Effector memory CD8-positive, alpha-beta T cell (primary cell): ENCODE results near the gene ALG12.

Experiments
- ATAC-seq: fragments of 150-1000 bp; cut with Tn5 transposase; replicated peaks from 2 replicates; pipeline ENCODE4 v1.10.0; 2021; ENCODE audit warnings: mild to moderate bottlenecking, moderate library complexity
- DNase-seq, 3 experiments: peaks; one replicate each; pipeline ENCODE4 v3.0.0; 2021
- H3K27ac Mint-ChIP-seq, 2 donors: one replicate each; pipeline ENCODE4 v1.8.0; 2022; ENCODE audit warnings: mild to moderate bottlenecking in 2 of 2, mixed read lengths in 2 of 2, moderate library complexity in 2 of 2
- H3K27me3 Mint-ChIP-seq, 2 donors: one replicate each; pipeline ENCODE4 v1.8.0; 2022; ENCODE audit warnings: mixed read lengths in 2 of 2
- H3K36me3 Mint-ChIP-seq: one replicate; pipeline ENCODE4 v1.8.0; 2022; ENCODE audit warnings: mild to moderate bottlenecking, moderate library complexity, mixed read lengths; ENCODE audit not compliant: insufficient read depth
- H3K4me1 Mint-ChIP-seq, 2 donors: one replicate each; pipeline ENCODE4 v1.8.0; 2022; ENCODE audit warnings: low read depth in 2 of 2, mixed read lengths in 2 of 2
- H3K4me3 Mint-ChIP-seq, 2 donors: one replicate each; pipeline ENCODE4 v1.8.0; 2022; ENCODE audit warnings: mild to moderate bottlenecking in 2 of 2, mixed read lengths in 2 of 2, moderate library complexity in 2 of 2
- H3K9me3 Mint-ChIP-seq, 2 donors: one replicate each; pipeline ENCODE4 v1.8.0; 2022; ENCODE audit warnings: mixed read lengths in 2 of 2

The ALG12 gene

DNA sequence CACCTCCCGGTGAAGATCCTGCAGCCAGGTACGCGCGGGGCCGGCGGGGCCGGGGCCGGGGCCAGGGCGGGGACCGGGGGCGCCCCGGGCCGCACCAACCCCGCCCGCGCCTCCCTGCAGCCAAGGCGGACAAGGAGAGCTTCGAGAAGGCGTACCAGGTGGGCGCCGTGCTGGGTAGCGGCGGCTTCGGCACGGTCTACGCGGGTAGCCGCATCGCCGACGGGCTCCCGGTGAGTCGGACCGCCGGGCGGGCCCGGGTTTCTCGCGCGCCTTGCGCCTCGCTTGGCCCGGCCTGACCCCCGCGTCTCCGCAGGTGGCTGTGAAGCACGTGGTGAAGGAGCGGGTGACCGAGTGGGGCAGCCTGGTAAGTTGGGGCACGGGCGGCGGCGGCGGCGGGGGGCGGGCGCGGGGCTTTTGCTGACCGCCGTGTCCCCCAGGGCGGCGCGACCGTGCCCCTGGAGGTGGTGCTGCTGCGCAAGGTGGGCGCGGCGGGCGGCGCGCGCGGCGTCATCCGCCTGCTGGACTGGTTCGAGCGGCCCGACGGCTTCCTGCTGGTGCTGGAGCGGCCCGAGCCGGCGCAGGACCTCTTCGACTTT is 42.9 kb upstream of the ALG12 start:
- Mint-ChIP-seq H3K4me1 (peaks cover 16 to 19% of the 10 kb centered on the region in 2 donors), H3K27me3 (no peaks in the 10 kb centered on the region), H3K4me3 (peak overlapping the region; percentile 88 to 95), H3K36me3 (peaks cover 79% of the 10 kb centered on the region), H3K9me3 (no peaks in the 10 kb centered on the region), H3K27ac (peak overlapping the region; percentile 96 to 98)
- peak in 2 of 3 experiments; percentile 37 to 42 for DNase-seq
- ATAC-seq, result no peak

DNA sequence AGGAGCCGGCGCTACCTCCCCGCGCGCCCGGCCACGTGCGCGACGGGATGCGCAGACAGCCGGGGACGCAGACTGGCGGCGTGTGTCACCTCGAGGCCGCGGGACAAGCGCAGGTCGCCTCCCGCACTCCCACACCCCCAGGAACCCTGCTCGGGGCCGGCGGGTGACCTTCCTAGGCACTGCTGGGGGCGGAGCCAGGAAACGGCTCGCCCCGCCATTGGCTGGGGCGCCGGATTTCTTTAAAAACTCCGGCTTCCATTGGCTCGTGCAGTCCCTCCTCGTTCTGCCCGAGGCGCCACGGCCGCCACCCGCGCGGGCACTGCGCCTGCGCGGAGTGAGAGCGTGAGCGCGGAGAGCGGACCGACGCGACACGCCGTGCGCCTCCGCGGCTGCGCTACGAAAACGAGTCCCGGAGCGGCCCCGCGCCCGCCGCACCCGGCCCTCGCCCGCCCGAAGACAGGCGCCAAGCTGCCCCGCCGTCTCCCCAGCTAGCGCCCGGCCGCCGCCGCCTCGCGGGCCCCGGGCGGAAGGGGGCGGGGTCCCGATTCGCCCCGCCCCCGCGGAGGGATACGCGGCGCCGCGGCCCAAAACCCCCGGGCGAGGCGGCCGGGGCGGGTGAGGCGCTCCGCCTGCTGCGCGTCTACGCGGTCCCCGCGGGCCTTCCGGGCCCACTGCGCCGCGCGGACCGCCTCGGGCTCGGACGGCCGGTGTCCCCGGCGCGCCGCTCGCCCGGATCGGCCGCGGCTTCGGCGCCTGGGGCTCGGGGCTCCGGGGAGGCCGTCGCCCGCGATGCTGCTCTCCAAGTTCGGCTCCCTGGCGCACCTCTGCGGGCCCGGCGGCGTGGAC is 42.1 kb upstream of the ALG12 start, which contains the start of gene PIM3:
TSS of gene PIM3 (plus strand) at position 614 of the 846 bp plus-strand sequence. CDS start at position 790, 176 bp downstream.
- H3K27ac Mint-ChIP-seq, result peak within 1 kb of the TSS; percentile 96 to 98
- H3K36me3 Mint-ChIP-seq, result peaks cover 72% of the 10 kb centered on the region
- DNase-seq (peak; percentile 81 to 84 (median 82)), ATAC-seq (peak; percentile 61)
- H3K4me3 Mint-ChIP-seq, result peak within 1 kb of the TSS; percentile 88 to 95
- H3K9me3 Mint-ChIP-seq, result no peaks in the 10 kb centered on the region
- H3K4me1 Mint-ChIP-seq, result peaks cover 16 to 19% of the 10 kb centered on the region in 2 donors
- no peaks in the 10 kb centered on the region for H3K27me3 Mint-ChIP-seq

DNA sequence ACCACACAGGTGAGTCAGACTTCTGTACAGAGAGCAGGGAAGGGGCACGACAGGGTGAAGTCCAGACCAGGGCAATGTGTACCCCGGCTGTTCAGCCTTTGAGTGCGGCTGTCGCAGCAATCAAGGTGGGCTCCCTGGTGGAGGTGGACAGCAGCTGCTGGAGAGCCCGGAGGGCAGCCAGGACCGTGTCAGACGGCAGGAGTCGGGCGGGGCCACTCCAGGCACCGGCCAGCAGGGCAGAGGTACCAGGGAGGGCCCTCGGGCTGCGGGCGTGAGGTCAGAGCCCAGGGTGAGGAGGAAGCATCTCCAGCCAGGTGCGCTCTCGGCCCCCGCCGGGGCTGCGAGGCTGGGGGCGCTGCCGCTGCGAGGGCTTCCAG is 41.5 kb upstream of the ALG12 start:
- no peak for ATAC-seq
- H3K9me3 Mint-ChIP-seq, result no peaks in the 10 kb centered on the region
- DNase-seq, result no peak
- H3K4me3 Mint-ChIP-seq, result peak overlapping the region; percentile 74 to 81
- peaks cover 66% of the 10 kb centered on the region for H3K36me3 Mint-ChIP-seq
- peaks cover 16 to 19% of the 10 kb centered on the region in 2 donors for H3K4me1 Mint-ChIP-seq
- H3K27me3 Mint-ChIP-seq, result no peaks in the 10 kb centered on the region
- peak overlapping the region in 1 of 2 donors; percentile 81 for H3K27ac Mint-ChIP-seq

DNA sequence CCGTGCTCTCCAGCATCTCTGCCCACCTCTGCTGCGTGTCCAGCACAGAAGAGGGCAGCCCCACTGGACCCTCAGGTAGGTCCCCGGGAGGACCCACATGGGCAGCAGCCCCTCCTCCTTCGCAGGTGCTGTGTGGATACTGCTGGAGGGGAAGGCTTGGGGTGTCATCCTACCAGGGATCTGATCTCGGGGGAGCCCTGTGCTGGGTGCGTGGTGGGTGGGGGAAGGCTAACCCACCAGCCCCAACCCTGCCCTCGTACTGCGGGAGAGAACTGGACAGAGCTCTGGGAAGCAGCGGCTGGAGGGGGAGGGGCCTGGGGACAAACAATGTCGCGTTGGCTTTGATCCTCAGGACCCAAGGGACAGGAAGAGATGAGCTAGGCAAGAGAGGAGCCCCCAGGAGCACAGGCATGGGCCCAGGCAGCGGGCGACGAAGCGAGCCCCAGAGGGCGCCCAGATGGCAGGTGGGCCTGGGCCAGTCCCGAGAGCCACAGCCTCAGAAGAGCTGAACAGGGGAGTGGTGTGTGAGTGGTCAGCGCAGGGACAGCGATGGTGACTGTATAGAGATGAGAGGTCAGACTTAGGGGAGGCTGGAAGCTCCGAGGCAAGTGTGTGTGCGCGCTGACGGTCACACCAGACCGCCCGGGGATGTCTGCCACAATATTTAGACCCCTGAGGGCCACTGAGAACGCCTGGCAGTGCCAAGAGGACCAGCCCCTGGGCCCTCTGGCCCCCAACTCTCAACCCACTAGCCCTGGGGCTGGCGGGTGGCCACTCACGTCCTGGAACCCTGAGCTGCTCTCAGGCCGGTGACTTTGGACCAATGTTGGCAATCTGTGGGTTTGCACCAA is 40.9 kb upstream of the ALG12 start:
- Mint-ChIP-seq H3K36me3 (peaks cover 60% of the 10 kb centered on the region), H3K4me1 (peaks cover 14 to 18% of the 10 kb centered on the region in 2 donors), H3K27ac (peak overlapping the region; percentile 77 to 81), H3K9me3 (no peaks in the 10 kb centered on the region), H3K27me3 (no peaks in the 10 kb centered on the region), H3K4me3 (peak overlapping the region; percentile 74 to 81)
- DNase-seq (no peak), ATAC-seq (no peak)

DNA sequence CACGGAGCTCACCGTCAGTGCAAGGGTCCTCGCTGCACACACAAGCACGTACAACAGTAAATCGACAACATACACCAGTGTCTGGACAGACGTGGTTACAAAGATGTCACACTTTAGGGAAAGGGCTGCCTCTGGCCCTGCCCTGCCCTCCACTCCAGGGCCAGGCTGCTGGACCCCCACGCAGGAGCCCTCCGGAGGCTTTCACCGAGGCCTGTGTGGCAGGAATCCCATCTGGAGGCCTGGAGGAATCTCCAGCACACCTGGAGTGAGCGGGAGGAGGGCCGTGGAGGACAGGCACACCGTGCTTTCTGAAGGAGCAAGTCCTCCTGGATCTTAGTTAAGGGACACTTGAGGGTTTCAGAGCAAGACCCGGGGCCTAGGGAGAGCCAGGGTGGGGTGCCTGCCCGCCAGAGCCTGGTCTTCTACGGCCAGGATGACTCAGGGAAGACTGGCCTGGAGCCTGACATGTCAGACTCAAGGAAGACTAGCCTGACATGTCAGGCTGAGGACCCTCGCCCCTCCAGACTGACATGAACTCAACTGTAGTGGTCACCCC is 40.2 kb upstream of the ALG12 start:
- Mint-ChIP-seq H3K36me3 (peaks cover 53% of the 10 kb centered on the region), H3K27ac (peak overlapping the region; percentile 77 to 81), H3K27me3 (no peaks in the 10 kb centered on the region), H3K4me3 (peak overlapping the region; percentile 74 to 81), H3K9me3 (no peaks in the 10 kb centered on the region), H3K4me1 (peaks cover 7 to 11% of the 10 kb centered on the region in 2 donors)
- ATAC-seq, result no peak
- no peak for DNase-seq

DNA sequence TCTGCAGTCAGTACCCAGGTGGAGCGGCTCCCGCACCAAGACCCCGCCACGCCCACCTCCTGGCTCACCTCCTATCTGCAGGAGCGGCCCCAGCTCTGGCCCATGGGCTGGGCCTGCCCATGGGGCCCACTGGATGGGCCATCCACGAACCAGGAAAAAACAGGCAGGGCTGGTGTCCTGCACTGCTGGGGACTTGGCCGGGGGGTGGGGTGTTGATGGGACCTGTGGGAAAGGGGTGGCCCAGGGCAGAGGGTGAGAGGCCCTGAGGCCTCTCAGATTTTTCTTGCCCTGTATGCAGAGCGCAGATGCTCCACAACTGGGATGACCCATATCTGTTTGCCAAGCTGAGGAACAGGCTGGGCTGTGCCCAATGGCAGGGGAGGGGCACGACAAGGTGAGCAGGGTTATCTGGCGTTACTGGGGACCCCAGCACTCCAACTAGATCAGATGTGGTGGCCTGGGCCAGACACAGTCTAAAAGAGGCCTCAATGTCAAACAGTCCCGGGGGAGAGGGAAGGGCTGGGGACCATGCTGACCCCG is 39.7 kb upstream of the ALG12 start:
- peak overlapping the region; percentile 44 to 59 for H3K27ac Mint-ChIP-seq
- H3K9me3 Mint-ChIP-seq, result no peaks in the 10 kb centered on the region
- H3K36me3 Mint-ChIP-seq, result peaks cover 47% of the 10 kb centered on the region
- no peak for ATAC-seq
- DNase-seq, result no peak
- H3K4me3 Mint-ChIP-seq, result peak overlapping the region in 1 of 2 donors; percentile 81
- H3K27me3 Mint-ChIP-seq, result no peaks in the 10 kb centered on the region
- H3K4me1 Mint-ChIP-seq, result peaks cover 5 to 10% of the 10 kb centered on the region in 2 donors

DNA sequence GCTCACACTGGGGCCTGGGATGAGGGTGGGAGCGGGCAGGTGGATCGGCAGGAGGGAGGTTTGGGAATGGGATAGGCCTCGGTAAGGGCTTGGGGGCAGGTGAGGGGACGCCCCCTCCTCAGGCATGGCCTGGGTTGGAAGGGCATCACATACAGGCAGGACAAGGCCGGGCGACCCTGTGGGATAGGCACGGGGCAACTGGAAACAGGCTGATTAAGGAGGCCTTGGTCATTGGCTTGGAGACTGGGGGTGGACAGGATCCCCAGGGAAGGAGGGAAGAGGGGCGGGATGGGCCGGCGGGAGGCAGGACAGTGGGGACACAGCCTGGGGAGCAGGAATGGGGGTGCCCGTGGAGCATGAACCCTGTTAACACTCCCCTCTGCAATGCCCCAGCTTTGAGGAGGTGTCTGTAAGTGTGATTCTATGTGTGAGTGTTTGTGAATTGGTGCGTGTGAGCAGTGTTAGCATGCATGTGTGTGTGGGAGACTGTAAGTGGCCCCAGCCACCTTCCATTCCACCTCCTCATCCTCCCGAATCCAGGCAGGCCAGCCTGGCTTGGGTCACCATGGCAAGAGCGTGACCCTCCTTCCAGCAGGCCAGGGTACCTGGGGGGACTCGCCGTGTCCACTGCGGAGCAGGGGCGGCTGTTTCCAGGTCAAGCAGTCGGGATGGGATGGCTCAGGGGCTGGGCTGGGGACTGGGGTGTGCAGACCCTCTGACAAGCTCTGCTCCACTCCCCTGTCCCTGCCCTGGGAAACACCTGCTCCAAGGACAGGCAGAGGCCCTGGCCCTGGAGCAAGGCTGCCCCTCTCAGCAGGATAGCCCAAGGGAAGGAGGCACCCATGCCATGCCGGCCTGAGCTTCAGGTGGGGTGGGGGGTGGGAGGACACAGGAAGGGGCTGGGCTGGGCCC is 38.9 kb upstream of the ALG12 start:
- DNase-seq (no peak), ATAC-seq (no peak)
- no peaks in the 10 kb centered on the region for H3K27me3 Mint-ChIP-seq
- peaks cover 5 to 8% of the 10 kb centered on the region in 2 donors for H3K4me1 Mint-ChIP-seq
- peak overlapping the region in 1 of 2 donors; percentile 77 for H3K27ac Mint-ChIP-seq
- no peaks in the 10 kb centered on the region for H3K9me3 Mint-ChIP-seq
- H3K4me3 Mint-ChIP-seq, result no peak overlapping the region
- peaks cover 40% of the 10 kb centered on the region for H3K36me3 Mint-ChIP-seq

DNA sequence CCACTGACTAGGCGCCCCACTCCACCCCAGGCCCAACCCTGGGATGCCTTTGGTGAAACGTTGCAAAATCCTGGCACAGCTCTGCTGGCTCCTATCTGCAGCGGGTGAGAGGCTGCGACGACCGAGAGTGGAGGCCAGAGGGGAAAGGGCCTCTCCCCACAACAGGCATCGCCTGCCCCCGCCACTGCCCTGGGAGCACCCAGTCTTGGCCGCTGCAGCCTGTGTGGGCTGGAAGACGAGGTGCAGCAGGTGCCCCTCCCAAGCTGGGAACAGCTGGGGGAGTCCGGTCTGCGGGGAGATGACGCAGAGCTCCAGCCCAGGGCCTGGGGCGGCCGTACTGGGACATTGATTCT is 38.2 kb upstream of the ALG12 start:
- no peaks in the 10 kb centered on the region for H3K9me3 Mint-ChIP-seq
- no peaks in the 10 kb centered on the region for H3K27me3 Mint-ChIP-seq
- peaks cover 32% of the 10 kb centered on the region for H3K36me3 Mint-ChIP-seq
- DNase-seq (no peak), ATAC-seq (no peak)
- H3K4me1 Mint-ChIP-seq, result peaks cover 0 to 5% of the 10 kb centered on the region in 2 donors
- peak overlapping the region in 1 of 2 donors; percentile 77 for H3K27ac Mint-ChIP-seq
- no peak overlapping the region for H3K4me3 Mint-ChIP-seq

DNA sequence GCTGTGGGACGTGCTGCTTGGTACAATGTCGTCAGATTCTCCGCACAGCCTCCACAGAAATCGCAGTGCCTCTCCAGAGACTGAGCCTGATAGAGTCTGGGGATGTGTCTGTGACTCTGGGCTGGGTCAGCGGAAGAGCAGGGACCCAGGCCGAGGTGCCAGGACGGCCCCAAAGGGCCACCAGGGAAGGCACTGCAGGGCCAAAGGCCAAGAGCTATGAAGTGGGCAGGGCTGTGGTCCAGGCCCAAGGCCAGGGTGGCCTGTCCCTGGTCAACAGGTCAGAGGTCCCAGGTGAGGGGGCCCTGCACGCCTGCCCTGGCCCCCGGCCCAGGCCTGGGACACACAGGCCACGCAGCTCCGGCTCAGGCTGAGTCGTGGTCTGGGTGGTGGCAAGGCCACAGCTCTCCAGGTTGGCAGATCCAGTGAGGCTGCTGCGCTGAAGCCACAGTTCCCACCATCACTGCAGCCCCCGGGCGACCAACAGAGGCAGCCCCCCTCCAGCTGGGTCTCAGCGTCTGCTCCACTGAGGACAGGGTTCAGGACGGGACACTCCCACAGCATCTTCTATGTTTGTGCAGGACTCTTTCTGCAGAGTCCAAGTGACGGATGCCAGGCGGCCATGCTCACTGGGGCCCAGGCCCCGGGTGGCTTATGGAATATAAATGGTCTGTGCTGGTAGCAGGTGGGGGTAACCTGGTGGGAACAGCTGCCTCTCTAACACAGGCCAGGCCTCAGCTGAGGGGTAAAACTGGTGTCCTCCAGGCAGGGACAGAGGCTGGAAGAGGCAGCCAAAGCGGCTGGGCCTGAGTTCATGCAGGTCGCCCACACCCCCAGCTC is 37.6 kb upstream of the ALG12 start:
- no peak overlapping the region for H3K4me3 Mint-ChIP-seq
- H3K36me3 Mint-ChIP-seq, result peaks cover 27% of the 10 kb centered on the region
- H3K27ac Mint-ChIP-seq, result peak overlapping the region in 1 of 2 donors; percentile 77
- H3K4me1 Mint-ChIP-seq, result peaks cover 0 to 5% of the 10 kb centered on the region in 2 donors
- ATAC-seq (no peak), DNase-seq (no peak)
- no peaks in the 10 kb centered on the region for H3K9me3 Mint-ChIP-seq
- H3K27me3 Mint-ChIP-seq, result no peaks in the 10 kb centered on the region

DNA sequence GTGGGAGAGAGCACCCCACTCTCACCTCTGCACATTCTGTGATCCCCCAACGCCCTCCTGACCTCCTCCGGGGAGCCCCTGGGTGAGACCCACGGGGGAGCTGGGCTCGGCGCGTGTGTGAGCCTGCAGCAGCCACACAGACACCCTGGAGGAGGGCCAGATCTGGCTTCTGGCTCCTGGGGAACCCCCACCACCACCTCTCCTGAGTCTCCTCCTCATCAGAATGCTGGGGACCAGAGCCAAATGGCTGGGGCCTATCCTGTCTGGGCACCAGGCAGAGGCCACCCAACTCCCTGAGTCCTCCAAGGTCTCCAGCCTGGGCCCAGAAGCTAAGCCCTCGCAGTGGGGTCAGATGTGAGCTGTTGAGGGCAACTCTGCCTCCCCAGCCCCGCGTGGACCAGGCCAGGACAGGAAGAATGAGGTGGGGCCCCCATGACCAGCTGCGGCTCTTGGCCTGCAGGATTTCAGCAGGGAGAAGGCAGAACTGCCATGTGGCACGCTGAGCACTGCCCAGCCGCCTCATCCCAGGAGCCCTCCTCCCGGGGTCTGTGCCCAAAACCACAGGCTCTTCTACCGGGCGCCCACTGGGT is 36.8 kb upstream of the ALG12 start:
- H3K36me3 Mint-ChIP-seq, result peaks cover 24% of the 10 kb centered on the region
- H3K4me1 Mint-ChIP-seq, result peaks cover 0 to 5% of the 10 kb centered on the region in 2 donors
- H3K9me3 Mint-ChIP-seq, result no peaks in the 10 kb centered on the region
- no peak for ATAC-seq
- no peaks in the 10 kb centered on the region for H3K27me3 Mint-ChIP-seq
- no peak for DNase-seq
- H3K27ac Mint-ChIP-seq, result peak overlapping the region in 1 of 2 donors; percentile 12
- no peak overlapping the region for H3K4me3 Mint-ChIP-seq

DNA sequence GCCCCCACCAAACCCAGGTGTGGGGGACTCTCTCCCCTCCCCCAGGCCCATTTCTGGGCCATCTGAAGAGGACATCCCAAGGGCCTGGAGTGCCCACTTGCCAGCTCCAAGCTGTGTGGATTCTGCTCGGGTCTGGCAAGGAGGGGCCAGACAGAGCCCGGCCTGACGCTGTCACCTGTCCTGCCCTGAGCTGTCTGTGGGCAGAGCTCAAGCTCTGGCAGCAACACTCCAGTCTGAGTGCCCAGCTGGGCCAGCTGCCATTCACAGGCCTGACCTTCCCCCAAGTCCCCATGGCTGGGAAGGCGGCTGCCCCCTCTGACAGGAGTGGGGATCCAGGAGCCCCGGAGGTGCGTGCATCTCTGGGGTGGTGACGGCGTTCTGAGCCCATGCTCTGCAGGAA is 36.1 kb upstream of the ALG12 start:
- H3K27me3 Mint-ChIP-seq, result no peaks in the 10 kb centered on the region
- H3K4me1 Mint-ChIP-seq, result peaks cover 0 to 2% of the 10 kb centered on the region in 2 donors
- ATAC-seq, result no peak
- H3K27ac Mint-ChIP-seq, result peak overlapping the region in 1 of 2 donors; percentile 12
- DNase-seq, result no peak
- no peak overlapping the region for H3K4me3 Mint-ChIP-seq
- peaks cover 18% of the 10 kb centered on the region for H3K36me3 Mint-ChIP-seq
- H3K9me3 Mint-ChIP-seq, result no peaks in the 10 kb centered on the region
